ENCODE measurements around the gene PTCD1. TPM values are rescaled to one million over a fixed set of nuclear protein-coding genes. Genes with fewer than 3 reads are reported as not detected.

Gene PTCD1
- total and polyA plus RNA-seq, 2 of the 8 experiments (the other 6 are each of a cell fraction or from before 2014, with no cell fraction given) = 7.5 to 7.6 TPM

DNA sequence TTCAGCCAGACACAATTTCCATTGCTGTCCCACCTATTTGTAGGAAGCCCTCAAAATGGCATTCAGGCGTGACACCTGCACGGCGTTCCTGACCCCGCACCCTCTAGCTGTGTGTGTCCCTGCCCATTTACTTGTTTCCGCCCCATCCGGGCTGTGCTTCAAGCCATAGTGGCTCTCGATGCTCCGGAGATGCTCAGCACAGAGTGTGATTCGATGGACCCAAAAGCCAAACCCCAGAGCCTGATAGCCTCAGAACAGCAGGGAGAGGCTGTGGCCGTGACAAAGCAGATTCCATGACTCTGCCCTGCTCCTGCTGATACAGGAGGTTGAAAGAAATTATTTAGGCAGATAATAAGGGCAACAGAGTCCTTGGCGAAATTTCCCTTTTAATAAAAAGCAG, 16.4 kb downstream of the PTCD1 start:
- H4K5ac ChIP-seq (ENCODE audit: insufficient read length, low read depth, low read length) = no peak overlapping the region
- no peak for DNase-seq (ENCODE audit: low read depth in 1 of 2, low spot score in 2 of 2)
- no peak overlapping the region for H2BK15ac ChIP-seq (ENCODE audit: low read length)
- 84% methylated on average over 11 of the region's 11 CpGs; no CpG with 5 or more reads in 1 of the 2 experiments for WGBS, 2 experiments (ENCODE audit: extremely low coverage in 1 of 2, insufficient coverage in 1 of 2, insufficient read length in 1 of 2, insufficient replicate concordance in 2 of 2, low coverage in 1 of 2, low lambda C conversion rate in 2 of 2, missing lambda C conversion rate in 1 of 2)
- no peaks in the 10 kb centered on the region for H3K23me2 ChIP-seq (ENCODE audit: low read depth, low read length)
- H2AK5ac ChIP-seq (ENCODE audit: low read depth, low read length) = no peak overlapping the region
- H3K79me1 ChIP-seq (ENCODE audit: low read depth, low read length) = no peaks in the 10 kb centered on the region; the same call in none of the 2 replicates
- H2BK120ac ChIP-seq (replicated peaks; ENCODE audit: low read depth, low read length) = no peak overlapping the region
- H3K27ac ChIP-seq (ENCODE audit: low read depth, low read length) = no peak overlapping the region
- H3K18ac ChIP-seq (ENCODE audit: extremely low read depth, low read length) = no peak overlapping the region
- H4K91ac ChIP-seq (replicated peaks; ENCODE audit: insufficient read length, low read length) = no peak overlapping the region
- H2BK20ac ChIP-seq (ENCODE audit: low read length) = no peak overlapping the region
- ChIA-PET CTCF (ENCODE audit: partially characterized antibody) (interaction anchor here (0.7 to 1.1 kb wide), 3 partner anchors 18 to 44 kb away, joined by 3 read pairs; partner anchors contain the start of gene ATP5MF), POLR2A (ENCODE audit: partially characterized antibody) (interaction anchor here (0.6 to 4.3 kb wide), 11 partner anchors 9 to 511 kb away, joined by 3 to 25 read pairs (median 3); partner anchors contain the start of genes BUD31, CPSF4, PDAP1 and PTCD1)
- FAIRE-seq = no peak
- H3K9me3 ChIP-seq (ENCODE audit: insufficient read depth in 2 of 2, low read depth in 1 of 2, low read length in 1 of 2) = no peaks in the 10 kb centered on the region; a peak in 1 of 4 replicates
- H3K4me1 ChIP-seq (replicated peaks in 1 of 4; ENCODE audit: control insufficient read depth in 3 of 4, insufficient read depth in 4 of 4, low read length in 3 of 4) = no peaks in the 10 kb centered on the region; a peak in 1 of 7 replicates
- no peak overlapping the region for H3K4me3 ChIP-seq (ENCODE audit: extremely low read depth in 1 of 4, insufficient read depth in 2 of 4, low read depth in 3 of 4, low read length in 4 of 4)
- H3K79me2 ChIP-seq (ENCODE audit: control insufficient read depth in 1 of 2, insufficient read depth in 2 of 2, low read length in 2 of 2) = no peaks in the 10 kb centered on the region
- H2BK5ac ChIP-seq (ENCODE audit: low read depth, low read length) = no peak overlapping the region
- H3K23ac ChIP-seq (ENCODE audit: insufficient read length) = no peak overlapping the region
- H4K20me1 ChIP-seq (replicated peaks in 1 of 2; ENCODE audit: control insufficient read depth in 1 of 2, insufficient read depth in 2 of 2, low read length in 2 of 2) = peaks cover 3 to 16% of the 10 kb centered on the region in 2 experiments
- no peak overlapping the region; the same call in 1 of the 2 replicates for H4K8ac ChIP-seq (ENCODE audit: extremely low read depth, insufficient read depth, low read length)
- H3K56ac ChIP-seq (replicated peaks; ENCODE audit: insufficient read length, low read depth, low read length) = no peak overlapping the region
- no peak overlapping the region for H3K14ac ChIP-seq (ENCODE audit: insufficient read length)
- no peak overlapping the region for H2BK12ac ChIP-seq (ENCODE audit: low read depth, low read length)
- H3K36me3 ChIP-seq (ENCODE audit: control insufficient read depth in 2 of 4, insufficient read depth in 4 of 4, low read length in 3 of 4) = peaks cover 25 to 67% (median 55%) of the 10 kb centered on the region in 4 experiments
- no peak overlapping the region for H3K9ac ChIP-seq (replicated peaks in 1 of 4; ENCODE audit: extremely low read depth in 1 of 4, low read depth in 3 of 4, low read length in 3 of 4)
- H2AFZ ChIP-seq (ENCODE audit: low read length) = no peak overlapping the region
- H3K4ac ChIP-seq (replicated peaks; ENCODE audit: insufficient read length, low read depth, low read length) = no peak overlapping the region
- H3K4me2 ChIP-seq (ENCODE audit: insufficient read depth in 1 of 2, low read depth in 2 of 2, low read length in 2 of 2) = no peak overlapping the region
- H3K27me3 ChIP-seq (replicated peaks in 1 of 4; ENCODE audit: control insufficient read depth in 3 of 4, extremely low read depth in 1 of 4, insufficient read depth in 3 of 4, low read length in 3 of 4) = no peaks in the 10 kb centered on the region; a peak in 1 of 7 replicates
- TF ChIP-seq SAP30 (IDR thresholded peaks at IDR 0.05; ENCODE audit: insufficient read depth, insufficient replicate concordance, low read length) (no peak), TBP (IDR thresholded peaks at IDR 0.05; ENCODE audit: low read depth, low read length) (no peak), RXRA (IDR thresholded peaks at IDR 0.05; ENCODE audit: insufficient read depth, low read depth, low read length) (no peak), BRCA1 (IDR thresholded peaks at IDR 0.05; ENCODE audit: low read depth, low read length) (no peak), TCF12 (IDR thresholded peaks at IDR 0.05; ENCODE audit: low read depth, low read length) (no peak), SP2 (IDR thresholded peaks at IDR 0.05; ENCODE audit: low read length) (no peak), BACH1 (IDR thresholded peaks at IDR 0.05; ENCODE audit: low read length) (no peak), CEBPB (IDR thresholded peaks at IDR 0.05; ENCODE audit: low read depth, low read length) (no peak), SIN3A (conservative IDR thresholded peaks at IDR 0.05 in 1 of 2, IDR thresholded peaks at IDR 0.05 in 1 of 2; ENCODE audit: low read depth in 1 of 2, low read length in 2 of 2) (no peak), EP300 (IDR thresholded peaks at IDR 0.05; ENCODE audit: borderline replicate concordance in 1 of 2, low read depth in 2 of 2, low read length in 2 of 2) (no peak), NANOG (IDR thresholded peaks at IDR 0.05; ENCODE audit: insufficient read depth, low read depth, low read length, poor library complexity, severe bottlenecking) (no peak)
- TF ChIP-seq, protein P1, sequence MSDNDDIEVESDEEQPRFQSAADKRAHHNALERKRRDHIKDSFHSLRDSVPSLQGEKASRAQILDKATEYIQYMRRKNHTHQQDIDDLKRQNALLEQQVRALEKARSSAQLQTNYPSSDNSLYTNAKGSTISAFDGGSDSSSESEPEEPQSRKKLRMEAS (IDR thresholded peaks at IDR 0.05) = no peak
- TF ChIP-seq, protein P2, sequence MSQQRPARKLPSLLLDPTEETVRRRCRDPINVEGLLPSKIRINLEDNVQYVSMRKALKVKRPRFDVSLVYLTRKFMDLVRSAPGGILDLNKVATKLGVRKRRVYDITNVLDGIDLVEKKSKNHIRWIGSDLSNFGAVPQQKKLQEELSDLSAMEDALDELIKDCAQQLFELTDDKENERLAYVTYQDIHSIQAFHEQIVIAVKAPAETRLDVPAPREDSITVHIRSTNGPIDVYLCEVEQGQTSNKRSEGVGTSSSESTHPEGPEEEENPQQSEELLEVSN (IDR thresholded peaks at IDR 0.05) = no peak
